22Rv1 (cell line): Measurements from ENCODE around the gene LRIT1.

Experiments
- CTCF ChIP-seq: fragments of 450-650 bp; IDR thresholded peaks from 2 replicates; pipeline ENCODE4 v1.5.1; 2017; ENCODE audit warnings: mild to moderate bottlenecking
- ZFX ChIP-seq: fragments of 450-650 bp; IDR thresholded peaks from 2 replicates; pipeline ENCODE4 v1.6.1; 2017; ENCODE audit warnings: antibody characterized with exemption, borderline replicate concordance

DNA sequence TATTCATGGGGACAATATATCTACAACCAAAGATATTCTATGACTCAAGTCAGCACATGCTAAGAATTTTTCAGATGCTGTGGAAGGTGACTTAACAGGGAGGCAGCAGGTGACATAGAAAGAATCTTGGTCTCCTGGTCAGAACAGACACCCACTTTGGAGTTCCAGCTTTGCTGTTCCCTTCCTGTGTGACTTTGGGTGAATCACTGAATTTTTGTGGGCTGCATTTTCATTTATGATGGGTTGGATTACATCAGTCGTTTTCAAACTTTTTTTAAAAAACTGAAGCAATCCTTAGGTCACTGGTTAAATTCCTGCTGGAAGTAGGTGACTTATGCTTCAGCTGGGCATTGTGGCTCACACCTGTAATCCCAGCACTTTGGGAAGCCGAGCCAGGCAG lies 28.4 kb upstream of the LRIT1 start:
- no peak for TF ChIP-seq CTCF
- TF ChIP-seq ZFX, result no peak
